PFSK-1 (cell line): ENCODE data around the gene SYT14.

Experiments
- POLR2AphosphoS5 ChIP-seq: IDR thresholded peaks from 2 replicates; pipeline ENCODE4 v1.6.1; 2012; ENCODE audit warnings: low read depth, mild to moderate bottlenecking, control low read depth, low read length, moderate library complexity
- REST ChIP-seq, 2 experiments: IDR thresholded peaks; 2 replicates each; pipeline versions ENCODE4 v1.6.1 to v1.8.0; 2011 to 2012; ENCODE audit warnings: low read depth in 2 of 2, low read length in 2 of 2, control low read depth in 1 of 2, inconsistent platforms in 1 of 2, mild to moderate bottlenecking in 1 of 2, moderate library complexity in 1 of 2; ENCODE audit not compliant: insufficient read depth in 1 of 2

GRCh38 chr1:210104103-210104502 is 166.1 kb downstream of the SYT14 start:
- TF ChIP-seq POLR2AphosphoS5 = no peak
- no peak for TF ChIP-seq REST (IDR thresholded peaks at IDR 0.05; ENCODE audit: insufficient read depth in 1 of 2, low read depth in 2 of 2, low read length in 2 of 2)
